GM23248 (cell line): ENCODE results near the gene ARHGDIB. TPM values are rescaled to one million over a fixed set of nuclear protein-coding genes. Genes with fewer than 3 reads are reported as not detected.

Experiments
- DNase-seq: peaks from one replicate; pipeline ENCODE4 v3.0.0-alpha.2; 2015
- H2AFZ ChIP-seq: fragments of 200-600 bp; sonication (generic); 2 replicates; pipeline ENCODE4 v1.6.1; 2016; ENCODE audit warnings: antibody characterized with exemption
- H3F3A ChIP-seq: fragments of 200-600 bp; sonication (generic); 2 replicates; pipeline ENCODE4 v1.6.1; 2016; ENCODE audit warnings: mild to moderate bottlenecking, antibody characterized with exemption, mixed run types; ENCODE audit not compliant: insufficient read depth
- H3K27ac ChIP-seq: fragments of 200-600 bp; sonication (generic); 2 replicates; pipeline ENCODE4 v1.5.1; 2016; ENCODE audit warnings: mild to moderate bottlenecking
- H3K27me3 ChIP-seq: fragments of 200-600 bp; sonication (generic); replicated peaks from 2 replicates; pipeline ENCODE4 v1.6.1; 2016; ENCODE audit warnings: mild to moderate bottlenecking; ENCODE audit not compliant: insufficient read depth
- H3K36me3 ChIP-seq: fragments of 200-600 bp; sonication (generic); 2 replicates; pipeline ENCODE4 v1.6.1; 2016; ENCODE audit warnings: low read depth, mild to moderate bottlenecking
- H3K4me1 ChIP-seq: fragments of 200-600 bp; sonication (generic); 2 replicates; pipeline ENCODE4 v1.6.1; 2016; ENCODE audit warnings: mild to moderate bottlenecking; ENCODE audit not compliant: insufficient read depth
- H3K4me2 ChIP-seq: fragments of 200-600 bp; sonication (generic); one replicate; pipeline ENCODE4 v1.6.1; 2016; ENCODE audit warnings: mild to moderate bottlenecking; ENCODE audit not compliant: unreplicated experiment
- H3K4me3 ChIP-seq: fragments of 200-600 bp; sonication (generic); 2 replicates; pipeline ENCODE4 v1.5.1; 2016; ENCODE audit warnings: mild to moderate bottlenecking
- H3K79me2 ChIP-seq: fragments of 200-600 bp; sonication (generic); 2 replicates; pipeline ENCODE4 v1.6.1; 2016; ENCODE audit warnings: mild to moderate bottlenecking; ENCODE audit not compliant: insufficient read depth
- H3K9ac ChIP-seq: fragments of 200-600 bp; sonication (generic); 2 replicates; pipeline ENCODE4 v1.6.1; 2016; ENCODE audit warnings: mild to moderate bottlenecking
- H3K9me2 ChIP-seq: fragments of 200-600 bp; sonication (generic); 2 replicates; pipeline ENCODE4 v1.6.1; 2016; ENCODE audit warnings: mixed run types, mild to moderate bottlenecking, moderate library complexity; ENCODE audit not compliant: insufficient read depth
- H3K9me3 ChIP-seq: fragments of 200-600 bp; sonication (generic); one replicate; pipeline ENCODE4 v1.6.1; 2017; ENCODE audit warnings: low read depth
- H4K20me1 ChIP-seq: fragments of 200-600 bp; sonication (generic); 2 replicates; pipeline ENCODE4 v1.6.0; 2016; ENCODE audit not compliant: insufficient read depth
- EZH2 ChIP-seq: fragments of 200-600 bp; sonication (generic); IDR thresholded peaks from 2 replicates; pipeline ENCODE4 v1.6.1; 2018; ENCODE audit warnings: antibody characterized with exemption, mild to moderate bottlenecking; ENCODE audit not compliant: insufficient read depth, poor library complexity, severe bottlenecking
- EZH2phosphoT487 ChIP-seq: fragments of 200-600 bp; sonication (generic); IDR thresholded peaks from 2 replicates; pipeline ENCODE4 v1.6.1; 2018; ENCODE audit warnings: antibody characterized with exemption, moderate library complexity, mild to moderate bottlenecking, low read depth; ENCODE audit not compliant: insufficient read depth
- WGBS, 2 experiments: methylation state at CpG; one replicate each; pipeline ENCODE4 v1.1.6; 2015 to 2017; ENCODE audit warnings: low lambda C conversion rate in 2 of 2, low coverage in 1 of 2; ENCODE audit errors: missing lambda C conversion rate in 2 of 2; 5-methylcytosine and 5-hydroxymethylcytosine counted together
- in situ Hi-C: fragments of 300-500 bp; cut with MboI; formaldehyde crosslinking; loops from 2 replicates; pipeline ENCODE4 v1.15.0; 2020
- polyA plus RNA-seq: library from polyadenylated mRNA; unstranded; fragments of >200 nt; fragmentation: Nextera tagmentation; extraction: Ambion mirVana; gene quantifications from 2 replicates; pipeline ENCODE4 v1.2.1, GENCODE V29; 2016
- total RNA-seq: library from RNA; depleted of rRNA; stranded (reverse); fragments of >200 nt; shearing (Covaris generic); gene quantifications from 2 replicates; pipeline ENCODE4 v1.2.3, GENCODE V29; 2014

Gene ARHGDIB
- total and polyA plus RNA-seq, 2 experiments from 2014 or later = 8.5 to 10.4 TPM

DNA sequence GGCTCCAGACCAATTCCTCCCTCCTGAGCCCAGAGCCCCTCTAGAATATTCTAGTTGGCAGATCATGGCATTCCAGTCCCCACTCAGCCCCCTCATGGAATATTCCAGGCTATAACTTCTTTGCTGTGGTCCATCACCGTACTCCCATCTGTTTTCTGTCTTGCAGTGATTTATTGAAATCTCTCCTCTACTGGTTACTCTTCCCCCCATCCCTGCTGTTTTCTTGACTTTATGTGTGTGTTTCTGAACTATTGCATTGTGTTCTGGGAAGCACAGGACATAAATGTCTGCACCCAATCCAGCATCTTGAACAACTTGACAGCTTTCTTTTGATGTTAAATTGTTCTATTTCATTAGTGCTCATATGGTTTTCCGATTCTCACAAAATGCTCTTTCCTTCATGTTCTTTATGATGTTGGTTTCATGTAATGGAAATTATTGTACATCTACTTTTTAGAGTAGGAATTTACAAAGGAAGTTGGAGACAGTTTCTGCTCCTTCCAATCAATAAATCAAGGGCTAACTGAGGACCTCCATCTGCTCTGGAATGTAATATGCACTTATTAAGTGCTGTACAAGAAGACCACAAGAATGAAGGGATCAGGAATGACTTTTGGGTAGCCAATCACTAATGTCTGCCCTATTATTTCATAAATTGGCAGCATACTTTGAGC, 37.8 kb upstream of the ARHGDIB start:
- 0 out of 2 replicates have a peak, but pooled peaks cover 4% of the 10 kb centered on the region for H3F3A ChIP-seq
- H3K9ac ChIP-seq = no peak overlapping the region
- in situ Hi-C loops = loop anchor here (5.0 kb wide), 1 partner anchor 157 kb away; the partner anchor contains the start of gene ART4
- H3K36me3 ChIP-seq = no peaks in the 10 kb centered on the region
- H3K4me3 ChIP-seq = no peak overlapping the region
- H3K9me2 ChIP-seq = no peaks in the 10 kb centered on the region
- no peak overlapping the region for H3K27ac ChIP-seq
- peaks cover 7% of the 10 kb centered on the region; the same call in 1 of the 2 replicates for H3K4me1 ChIP-seq
- H3K9me3 ChIP-seq = no peaks in the 10 kb centered on the region
- H2AFZ ChIP-seq = no peak overlapping the region
- DNase-seq = no peak
- H4K20me1 ChIP-seq = no peaks in the 10 kb centered on the region
- TF ChIP-seq EZH2phosphoT487 = no peak
- TF ChIP-seq EZH2 = no peak
- WGBS, 2 experiments = 81 to 89% methylated on average over 2 of the region's 2 CpGs
- peaks cover 25% of the 10 kb centered on the region for H3K27me3 ChIP-seq
- no peaks in the 10 kb centered on the region for H3K79me2 ChIP-seq
- no peak overlapping the region for H3K4me2 ChIP-seq

DNA sequence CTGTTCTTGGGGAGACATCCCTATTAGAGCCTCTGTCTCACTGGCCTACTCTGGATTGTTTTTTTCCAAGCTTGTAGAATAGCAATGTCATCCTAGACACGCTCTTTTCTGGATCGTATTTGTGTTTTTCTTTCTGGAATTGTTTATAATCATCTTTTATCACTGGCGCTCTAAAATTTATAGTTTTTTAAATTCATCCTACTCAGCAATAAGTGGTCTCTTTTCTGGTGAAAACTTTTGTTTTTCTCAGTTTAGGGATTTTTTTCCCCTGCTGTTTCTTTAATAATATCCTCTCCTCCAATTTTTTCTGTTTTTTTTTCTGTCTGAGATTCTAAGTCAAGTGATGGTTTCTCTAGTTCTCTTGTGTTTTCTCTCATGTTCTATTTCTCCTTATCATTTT, 36.6 kb upstream of the ARHGDIB start:
- Histone ChIP-seq H3K79me2 (no peaks in the 10 kb centered on the region), H3K9me3 (no peaks in the 10 kb centered on the region), H3K27me3 (peaks cover 14% of the 10 kb centered on the region; the same call in 1 of the 2 replicates), H3K36me3 (no peaks in the 10 kb centered on the region), H3K4me3 (no peak overlapping the region), H3K27ac (no peak overlapping the region), H3K4me2 (no peak overlapping the region), H3K4me1 (peaks cover 7% of the 10 kb centered on the region; the same call in 1 of the 2 replicates), H4K20me1 (no peaks in the 10 kb centered on the region), H3F3A (0 out of 2 replicates have a peak, but pooled peaks cover 4% of the 10 kb centered on the region), H3K9ac (no peak overlapping the region), H3K9me2 (no peaks in the 10 kb centered on the region), H2AFZ (no peak overlapping the region)
- no peak for DNase-seq
- TF ChIP-seq EZH2phosphoT487 (no peak), EZH2 (no peak)
- WGBS, 2 experiments = 18 to 30% methylated on average over 3 of the region's 3 CpGs
- in situ Hi-C loops = loop anchor here (5.0 kb wide), 1 partner anchor 156 kb away; the partner anchor contains the start of gene ART4

DNA sequence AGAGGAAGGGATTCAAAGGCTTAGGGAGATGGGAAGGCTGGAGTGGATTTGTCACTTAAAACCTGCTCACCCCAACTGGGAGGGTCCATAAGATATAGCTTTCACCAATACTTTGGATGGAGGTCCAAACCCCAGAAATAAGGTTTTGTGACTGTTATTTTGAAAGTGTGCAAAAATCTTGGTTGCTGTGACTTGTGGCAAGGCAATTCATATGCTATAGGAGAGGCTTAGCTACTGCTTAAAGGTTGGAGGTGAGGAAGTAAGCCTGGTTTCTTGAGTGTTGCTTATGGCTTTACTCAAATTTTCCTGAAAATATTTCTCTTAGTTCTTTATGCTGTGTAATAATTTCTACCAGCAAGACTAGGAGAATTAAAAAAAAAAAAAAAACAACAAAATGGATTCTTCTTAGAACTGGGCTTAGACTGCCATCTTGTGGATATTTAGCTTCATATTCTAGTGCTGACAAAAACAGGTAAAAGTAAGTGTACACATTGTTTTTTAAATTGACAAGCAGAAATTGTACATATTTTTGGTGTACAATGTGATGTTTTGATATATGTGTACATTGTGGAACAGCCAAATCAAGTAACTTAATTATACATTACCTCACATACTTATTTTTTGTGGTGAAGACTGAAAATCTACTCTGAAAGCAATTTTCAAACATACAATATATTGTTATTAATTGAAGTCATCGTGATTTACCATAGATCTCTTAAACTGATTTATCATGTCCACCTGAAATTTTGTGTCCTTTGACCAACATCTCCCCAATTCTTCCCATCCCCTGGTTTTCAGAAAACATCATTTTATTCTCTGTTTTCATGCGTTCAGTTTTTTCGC, 34.4 kb upstream of the ARHGDIB start:
- H3K9ac ChIP-seq = no peak overlapping the region
- in situ Hi-C loops = loop anchor here (5.0 kb wide), 1 partner anchor 154 kb away; the partner anchor contains the start of gene ART4

DNA sequence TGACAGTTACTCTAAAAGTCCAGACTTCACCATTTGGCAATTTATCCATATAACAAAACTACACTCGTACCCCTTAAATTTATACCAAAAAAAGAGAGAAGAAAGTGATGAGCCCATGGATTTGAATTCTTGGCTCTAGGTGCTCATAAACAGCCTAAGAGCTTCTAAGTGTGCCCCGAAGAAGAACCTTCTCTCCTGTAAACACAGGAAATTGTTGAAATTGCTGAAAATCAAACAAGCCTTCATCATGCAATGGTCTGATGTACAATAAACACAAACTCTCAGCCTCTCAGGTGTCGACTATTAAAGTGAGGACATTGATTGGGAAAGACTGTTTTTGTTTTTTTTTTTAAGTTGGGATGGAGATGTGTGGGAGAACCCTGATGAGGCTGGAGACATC, 33.2 kb upstream of the ARHGDIB start:
- Histone ChIP-seq H3K9me3 (no peaks in the 10 kb centered on the region), H3K79me2 (no peaks in the 10 kb centered on the region), H3K27ac (no peak overlapping the region), H3K27me3 (no peaks in the 10 kb centered on the region), H3K4me3 (no peak overlapping the region), H3K9me2 (no peaks in the 10 kb centered on the region), H3K4me2 (no peak overlapping the region), H4K20me1 (no peaks in the 10 kb centered on the region), H3K4me1 (no peaks in the 10 kb centered on the region), H3K36me3 (no peaks in the 10 kb centered on the region), H3F3A (no peaks in the 10 kb centered on the region), H3K9ac (no peak overlapping the region), H2AFZ (no peak overlapping the region)
- DNase-seq = no peak
- in situ Hi-C loops = loop anchor here (5.0 kb wide), 1 partner anchor 152 kb away; the partner anchor contains the start of gene ART4
- WGBS, 2 experiments = 37 to 49% methylated on average over 3 of the region's 3 CpGs
- TF ChIP-seq EZH2 (no peak), EZH2phosphoT487 (no peak)

More for the DNA sequence above, 34.4 kb upstream of the ARHGDIB start:
- H3K36me3 ChIP-seq = no peaks in the 10 kb centered on the region
- no peaks in the 10 kb centered on the region for H3K79me2 ChIP-seq
- 74 to 85% methylated on average over 3 of the region's 3 CpGs for WGBS, 2 experiments
- no peaks in the 10 kb centered on the region for H4K20me1 ChIP-seq
- no peaks in the 10 kb centered on the region for H3K4me1 ChIP-seq
- peak; percentile 74 for DNase-seq
- no peak overlapping the region for H3K4me3 ChIP-seq
- no peaks in the 10 kb centered on the region for H3K27me3 ChIP-seq
- no peaks in the 10 kb centered on the region for H3K9me2 ChIP-seq
- no peak overlapping the region for H2AFZ ChIP-seq
- H3F3A ChIP-seq = no peaks in the 10 kb centered on the region
- H3K9me3 ChIP-seq = no peaks in the 10 kb centered on the region
- no peak overlapping the region for H3K4me2 ChIP-seq
- TF ChIP-seq EZH2 = no peak
- TF ChIP-seq EZH2phosphoT487 = no peak
- no peak overlapping the region for H3K27ac ChIP-seq
